ENCODE measurements around the gene KCNJ4.

GRCh38 chr22:38456841-38457699 lies 2.1 kb upstream of the KCNJ4 start:
- no peak for TF ChIP-seq ZNF792 (tag by site-specific recombination; IDR thresholded peaks at IDR 0.05)
- no peak for TF ChIP-seq CTCF (tag by site-specific recombination; IDR thresholded peaks at IDR 0.05)
